Tibial nerve (tissue), 3 donors: ENCODE measurements around the gene C16orf95.

Experiments used
- CTCF ChIP-seq, 5 experiments: fragments of 200-600 bp in 3 of 5; fragments of 450-650 bp in 2 of 5; sonication (generic) in 3 of 5; IDR thresholded peaks; one replicate each; pipeline ENCODE4 v1.5.1; 2016 to 2019; ENCODE audit warnings: antibody characterized with exemption in 5 of 5, mild to moderate bottlenecking in 3 of 5, moderate library complexity in 2 of 5
- POLR2A ChIP-seq, 2 donors: fragments of 450-650 bp; IDR thresholded peaks; one replicate each; pipeline ENCODE4 v1.6.1; 2017; ENCODE audit warnings: antibody characterized with exemption in 2 of 2, mild to moderate bottlenecking in 2 of 2, moderate library complexity in 2 of 2

DNA sequence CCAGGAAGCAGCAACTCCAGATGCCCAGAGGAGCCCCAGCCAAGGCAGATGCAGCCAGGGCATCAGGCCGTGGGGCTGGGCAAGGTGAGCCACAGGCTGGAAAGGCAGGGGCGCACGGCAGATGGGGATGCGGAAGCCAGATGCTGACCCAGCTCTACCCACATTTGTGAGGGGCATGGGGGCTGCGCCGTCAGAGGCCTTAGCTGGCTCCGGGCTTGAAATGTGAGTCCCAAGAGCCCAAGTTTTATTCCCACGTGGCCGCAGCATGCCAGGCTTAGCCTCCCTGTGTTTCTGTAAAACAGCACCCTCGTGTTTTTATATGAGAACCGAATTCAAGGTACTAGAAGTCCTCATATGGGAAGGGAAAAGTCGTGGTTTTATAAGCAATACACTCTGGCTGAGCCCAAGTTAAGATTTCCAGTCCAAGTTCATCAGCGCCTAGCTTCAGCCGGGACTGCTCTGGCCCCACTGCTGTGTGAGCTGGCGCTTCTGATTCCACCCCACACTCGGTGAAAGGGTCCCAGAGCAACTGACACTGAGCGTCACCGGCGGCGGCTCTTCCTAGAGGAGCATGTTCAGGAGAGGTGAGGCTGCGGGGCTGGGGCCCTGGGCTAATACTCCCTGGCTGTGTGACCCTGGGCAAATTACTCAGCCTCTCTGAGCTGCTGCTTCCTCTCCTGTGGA is 6.7 kb upstream of the C16orf95 start:
- TF ChIP-seq CTCF (IDR thresholded peaks at IDR 0.05) (no peak), POLR2A (IDR thresholded peaks at IDR 0.05) (no peak)
